GM23338 (cell line): ENCODE data around the gene RAC3. TPM values are rescaled to one million over a fixed set of nuclear protein-coding genes. Genes with fewer than 3 reads are reported as not detected.

Source experiments
- ATAC-seq: fragments of 200-7000 bp; cut with Tn5 transposase; 3 replicates; pipeline ENCODE4 v1.9.1; 2020
- DNase-seq: peaks from one replicate; pipeline ENCODE4 v3.0.0-alpha.2; 2015; ENCODE audit warnings: low spot score
- H2AFZ ChIP-seq: fragments of 200-600 bp; sonication (generic); 2 replicates; pipeline ENCODE4 v1.8.0; 2016; ENCODE audit warnings: antibody characterized with exemption, mild to moderate bottlenecking, moderate library complexity
- H3F3A ChIP-seq: fragments of 200-600 bp; sonication (generic); replicated peaks from 2 replicates; pipeline ENCODE4 v1.8.0; 2017; ENCODE audit warnings: antibody characterized with exemption, mixed run types, low read depth
- H3K27ac ChIP-seq: fragments of 200-600 bp; sonication (generic); 2 replicates; pipeline ENCODE4 v1.6.1; 2016; ENCODE audit warnings: low read depth
- H3K27me3 ChIP-seq: fragments of 200-600 bp; sonication (generic); 2 replicates; pipeline ENCODE4 v1.8.0; 2016; ENCODE audit warnings: mild to moderate bottlenecking, mixed run types, moderate library complexity; ENCODE audit not compliant: insufficient read depth
- H3K36me3 ChIP-seq: fragments of 200-600 bp; sonication (generic); 2 replicates; pipeline ENCODE4 v1.8.0; 2016; ENCODE audit warnings: mild to moderate bottlenecking; ENCODE audit not compliant: insufficient read depth
- H3K4me1 ChIP-seq: fragments of 200-600 bp; sonication (generic); 2 replicates; pipeline ENCODE4 v1.8.0; 2016; ENCODE audit warnings: mild to moderate bottlenecking, moderate library complexity; ENCODE audit not compliant: insufficient read depth
- H3K4me2 ChIP-seq: fragments of 200-600 bp; sonication (generic); 2 replicates; pipeline ENCODE4 v1.7.1; 2017; ENCODE audit warnings: mixed run types
- H3K4me3 ChIP-seq: fragments of 200-600 bp; sonication (generic); 2 replicates; pipeline ENCODE4 v1.6.1; 2016; ENCODE audit warnings: mixed run types
- H3K79me2 ChIP-seq: fragments of 200-600 bp; sonication (generic); replicated peaks from 2 replicates; pipeline ENCODE4 v1.8.0; 2017; ENCODE audit warnings: mild to moderate bottlenecking; ENCODE audit not compliant: insufficient read depth
- H3K9me2 ChIP-seq: fragments of 200-600 bp; sonication (generic); 2 replicates; pipeline ENCODE4 v1.8.0; 2017; ENCODE audit not compliant: insufficient read depth
- H4K20me1 ChIP-seq: fragments of 200-600 bp; sonication (generic); replicated peaks from 2 replicates; pipeline ENCODE4 v1.8.0; 2017; ENCODE audit warnings: mild to moderate bottlenecking; ENCODE audit not compliant: insufficient read depth
- H3K27ac Mint-ChIP-seq: 2 replicates; pipeline ENCODE4 v1.8.0; 2020; ENCODE audit warnings: inconsistent platforms, mild to moderate bottlenecking, moderate library complexity, mixed read lengths
- H3K27me3 Mint-ChIP-seq: 3 replicates; pipeline ENCODE4 v1.8.0; 2022; ENCODE audit warnings: low read depth, mild to moderate bottlenecking, moderate library complexity, mixed read lengths, inconsistent platforms; ENCODE audit not compliant: insufficient read depth, poor library complexity
- H3K36me3 Mint-ChIP-seq: 3 replicates; pipeline ENCODE4 v1.8.0; 2021; ENCODE audit warnings: low read depth, mild to moderate bottlenecking, inconsistent platforms, moderate library complexity, mixed read lengths
- H3K4me1 Mint-ChIP-seq: 3 replicates; pipeline ENCODE4 v1.8.0; 2020; ENCODE audit warnings: mild to moderate bottlenecking, inconsistent platforms, mixed read lengths
- H3K4me3 Mint-ChIP-seq: 3 replicates; pipeline ENCODE4 v1.8.0; 2021; ENCODE audit warnings: moderate library complexity, mild to moderate bottlenecking, inconsistent platforms, mixed read lengths
- H3K9me3 Mint-ChIP-seq: 3 replicates; pipeline ENCODE4 v1.8.0; 2020; ENCODE audit warnings: moderate library complexity, mild to moderate bottlenecking, inconsistent platforms, mixed read lengths
- EZH2phosphoT487 ChIP-seq: fragments of 200-600 bp; sonication (generic); IDR thresholded peaks from one replicate; pipeline ENCODE4 v1.8.1; 2018; ENCODE audit warnings: antibody characterized with exemption; ENCODE audit not compliant: unreplicated experiment
- NANOG ChIP-seq: IDR thresholded peaks from 2 replicates; pipeline ENCODE4 v1.6.1; 2016; ENCODE audit warnings: antibody characterized with exemption, borderline replicate concordance
- STAT1 ChIP-seq: IDR thresholded peaks from one replicate; pipeline ENCODE4 v1.6.1; 2016; ENCODE audit warnings: antibody characterized with exemption; ENCODE audit not compliant: unreplicated experiment
- ZNF114 ChIP-seq: fragments of 250-450 bp; sonication (Bioruptor Pico); IDR thresholded peaks from 2 replicates; pipeline ENCODE4 v1.5.0; 2020; ENCODE audit warnings: mild to moderate bottlenecking, moderate library complexity
- ZNF462 ChIP-seq: fragments of 250-450 bp; sonication (Bioruptor Pico); IDR thresholded peaks from 2 replicates; pipeline ENCODE4 v1.5.0; 2020; ENCODE audit warnings: mild to moderate bottlenecking, moderate library complexity
- polyA plus RNA-seq: library from polyadenylated mRNA; unstranded; fragments of >200 nt; fragmentation: Nextera tagmentation; extraction: Ambion mirVana; gene quantifications from 2 replicates; pipeline ENCODE4 v1.2.1, GENCODE V29; 2016
- total RNA-seq: library from RNA; depleted of rRNA; stranded (reverse); fragments of >200 nt; shearing (Covaris generic); gene quantifications from 2 replicates; pipeline ENCODE4 v1.2.3, GENCODE V29; 2014

The RAC3 gene
- total and polyA plus RNA-seq, 2 experiments from 2014 or later: 31.5 to 293 TPM

GRCh38 chr17:82001571-82002056 lies 29.9 kb upstream of the RAC3 start:
- ATAC-seq (no peak), DNase-seq (no peak)
- H3K27me3 Mint-ChIP-seq: peaks cover 15% of the 10 kb centered on the region
- no peaks in the 10 kb centered on the region for H3K9me3 Mint-ChIP-seq
- no peak overlapping the region for H3K27ac ChIP-seq
- no peaks in the 10 kb centered on the region for H3K4me1 ChIP-seq
- TF ChIP-seq STAT1 (no peak), EZH2phosphoT487 (no peak), NANOG (no peak), ZNF114 (CRISPR knock-in tag) (no peak), ZNF462 (CRISPR knock-in tag) (no peak)
- H4K20me1 ChIP-seq: 0 out of 2 replicates have a peak, but pooled peaks cover 4% of the 10 kb centered on the region
- H3K36me3 ChIP-seq: no peaks in the 10 kb centered on the region
- 0 out of 2 replicates have a peak, but pooled peaks cover 2% of the 10 kb centered on the region for H3F3A ChIP-seq
- no peaks in the 10 kb centered on the region for H3K27me3 ChIP-seq
- H3K36me3 Mint-ChIP-seq: peaks cover 6% of the 10 kb centered on the region; the same call in 1 of the 3 replicates
- no peaks in the 10 kb centered on the region for H3K9me2 ChIP-seq
- H3K4me2 ChIP-seq: no peak overlapping the region
- no peaks in the 10 kb centered on the region for H3K79me2 ChIP-seq
- H2AFZ ChIP-seq: no peak overlapping the region
- H3K27ac Mint-ChIP-seq: no peak overlapping the region
- no peak overlapping the region for H3K4me3 ChIP-seq
- H3K4me1 Mint-ChIP-seq: no peaks in the 10 kb centered on the region
- no peak overlapping the region for H3K4me3 Mint-ChIP-seq
